ENCODE measurements around the gene GUCD1. TPM values are rescaled to one million over a fixed set of nuclear protein-coding genes. Genes with fewer than 3 reads are reported as not detected.

GUCD1 gene
- total and polyA plus RNA-seq, 12 donors = 75.4 to 162 (median 112) TPM

DNA sequence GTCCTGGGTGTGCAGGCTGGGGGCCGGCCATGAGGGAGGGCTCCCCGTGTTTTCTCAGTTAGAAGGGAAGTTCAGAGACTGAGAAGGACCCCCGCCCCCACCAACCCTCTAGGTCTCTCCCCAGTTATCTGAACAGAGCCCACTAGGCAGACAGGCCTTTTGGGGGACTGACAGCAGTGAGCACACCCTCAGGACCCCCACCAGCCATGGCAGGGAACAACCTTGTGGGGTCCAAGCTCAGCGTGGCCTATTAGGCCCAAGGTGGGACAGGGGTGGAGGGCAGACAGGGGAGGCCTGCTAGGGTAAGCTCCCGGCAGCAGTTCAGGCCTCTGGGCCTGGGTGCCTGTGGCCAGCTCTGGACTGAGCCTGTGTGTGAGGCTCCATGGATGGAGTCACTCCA lies 32.3 kb upstream of the GUCD1 start:
- Histone ChIP-seq H3K27ac (no peak overlapping the region), H3K36me3 (replicated peaks in 1 of 2) (no peaks in the 10 kb centered on the region), H3K27me3 (no peaks in the 10 kb centered on the region), H3K4me1 (replicated peaks in 1 of 2) (peaks cover 0 to under 1% of the 10 kb centered on the region in 2 donors), H3K9me3 (replicated peaks in 1 of 3) (no peaks in the 10 kb centered on the region), H3K4me3 (no peak overlapping the region)
- 82 to 89% (median 87%) methylated on average over 3 to 5 of the region's 5 CpGs for WGBS, 4 donors
- intact Hi-C loops (cut with DNase I) = no loop called here
- TF ChIP-seq CTCF (IDR thresholded peaks at IDR 0.05) = no peak
- no peak for TF ChIP-seq POLR2A (IDR thresholded peaks at IDR 0.05)
- no peak for DNase-seq

DNA sequence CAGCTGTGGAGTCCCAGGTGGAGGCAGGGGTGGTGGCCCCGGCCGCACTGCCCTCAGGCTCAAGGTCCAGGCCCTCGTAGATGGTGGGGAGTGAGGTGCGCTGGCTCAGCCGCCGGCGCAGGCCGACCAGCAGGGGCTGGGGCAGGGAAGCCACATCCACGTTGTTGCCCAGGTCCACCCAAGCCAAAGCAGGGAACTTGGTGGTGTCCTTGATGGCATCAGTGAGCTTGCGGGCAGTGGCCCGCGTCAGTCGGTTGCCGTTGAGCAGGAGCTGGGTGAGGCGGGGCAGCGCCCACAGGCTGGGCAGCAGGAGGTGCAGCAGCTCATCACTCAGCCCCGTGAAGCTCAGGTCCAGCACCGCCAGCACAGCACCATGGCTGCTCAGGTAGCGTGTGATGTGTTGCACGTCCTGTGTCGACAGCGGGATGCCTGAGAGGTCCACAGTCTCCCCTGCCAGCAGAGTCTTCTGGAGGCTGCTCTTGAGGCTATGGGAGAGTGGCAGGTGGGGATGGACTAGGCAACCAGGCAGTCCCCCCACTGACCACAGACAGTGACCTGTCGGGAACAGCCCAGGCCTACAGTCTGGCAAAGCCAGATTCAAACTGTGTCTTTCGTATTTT lies 31.1 kb upstream of the GUCD1 start:
- H3K27me3 ChIP-seq = no peaks in the 10 kb centered on the region
- no peaks in the 10 kb centered on the region for H3K9me3 ChIP-seq (replicated peaks in 1 of 3)
- TF ChIP-seq POLR2A (IDR thresholded peaks at IDR 0.05) = no peak
- TF ChIP-seq CTCF (IDR thresholded peaks at IDR 0.05) = no peak
- no peak for DNase-seq
- intact Hi-C loops (cut with DNase I) = no loop called here
- H3K4me1 ChIP-seq (replicated peaks in 1 of 2) = no peaks in the 10 kb centered on the region
- no peaks in the 10 kb centered on the region for H3K36me3 ChIP-seq (replicated peaks in 1 of 2)
- H3K4me3 ChIP-seq = no peak overlapping the region
- H3K27ac ChIP-seq = no peak overlapping the region
- 93 to 97% (median 95%) methylated on average over 4 to 24 of the region's 24 CpGs for WGBS, 4 donors

DNA sequence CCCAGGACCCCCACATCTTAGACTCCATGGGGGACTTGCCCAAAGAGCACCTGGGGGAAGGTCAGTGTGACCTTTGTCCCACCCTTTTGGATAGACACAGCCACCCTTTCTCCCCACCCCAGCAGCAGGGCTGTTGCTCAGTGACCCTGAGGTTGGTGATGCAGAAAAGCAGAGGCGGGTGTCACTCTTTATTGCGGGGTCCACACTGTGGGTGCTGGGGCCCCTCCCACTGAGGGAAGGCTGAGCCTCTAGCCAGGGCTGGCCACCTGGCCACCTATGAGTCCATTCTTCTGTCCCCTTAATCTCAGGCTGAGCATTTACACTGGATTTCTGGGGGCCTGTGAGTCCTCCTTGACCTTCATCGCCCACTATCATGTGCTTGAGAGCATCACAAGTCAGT lies 30.5 kb upstream of the GUCD1 start:
- no peak overlapping the region for H3K27ac ChIP-seq
- 95 to 100% (median 100%) methylated on average over 1 to 3 of the region's 3 CpGs for WGBS, 4 donors
- H3K9me3 ChIP-seq (replicated peaks in 1 of 3) = no peaks in the 10 kb centered on the region
- no peak for DNase-seq
- H3K4me3 ChIP-seq = no peak overlapping the region
- H3K4me1 ChIP-seq (replicated peaks in 1 of 2) = no peaks in the 10 kb centered on the region
- TF ChIP-seq POLR2A (IDR thresholded peaks at IDR 0.05) (no peak), CTCF (IDR thresholded peaks at IDR 0.05) (no peak)
- no peaks in the 10 kb centered on the region for H3K36me3 ChIP-seq (replicated peaks in 1 of 2)
- no peaks in the 10 kb centered on the region for H3K27me3 ChIP-seq
- intact Hi-C loops (cut with DNase I) = no loop called here

DNA sequence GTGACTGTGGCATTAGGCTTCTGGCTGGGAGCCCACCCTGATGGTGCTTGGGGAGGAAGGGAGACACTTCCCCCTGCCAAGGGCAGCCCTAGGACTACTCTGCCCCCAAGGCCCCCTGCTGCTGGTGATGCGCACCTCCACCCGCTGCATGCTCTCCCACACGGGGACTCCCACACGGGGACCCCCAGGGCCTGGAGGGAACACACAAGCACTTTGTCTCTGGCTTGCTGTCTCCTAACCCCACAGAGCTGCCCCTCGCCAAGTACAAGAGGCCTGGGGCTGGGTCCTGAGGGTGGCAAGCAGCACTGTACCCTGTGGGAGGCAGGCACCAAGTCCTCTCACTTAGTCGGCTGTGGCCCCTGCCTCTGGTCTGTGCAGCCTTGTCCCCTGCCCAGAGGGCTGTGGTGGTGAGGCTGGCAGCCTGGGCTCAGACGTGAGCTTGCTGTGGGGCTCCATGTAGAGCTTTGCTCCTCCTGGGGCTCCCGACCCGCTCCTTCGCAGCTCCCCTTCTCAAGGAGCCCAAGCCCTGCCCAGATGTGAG lies 30.0 kb upstream of the GUCD1 start:
- no peaks in the 10 kb centered on the region for H3K4me1 ChIP-seq (replicated peaks in 1 of 2)
- DNase-seq = no peak
- 77 to 97% (median 91%) methylated on average over 6 to 10 of the region's 10 CpGs for WGBS, 4 donors

More for the DNA sequence above, 30.0 kb upstream of the GUCD1 start:
- H3K27me3 ChIP-seq = no peaks in the 10 kb centered on the region
- H3K27ac ChIP-seq = no peak overlapping the region
- intact Hi-C loops (cut with DNase I) = no loop called here
- H3K4me3 ChIP-seq = no peak overlapping the region
- no peaks in the 10 kb centered on the region for H3K9me3 ChIP-seq (replicated peaks in 1 of 3)
- TF ChIP-seq POLR2A (IDR thresholded peaks at IDR 0.05) (no peak), CTCF (IDR thresholded peaks at IDR 0.05) (no peak)
- H3K36me3 ChIP-seq (replicated peaks in 1 of 2) = no peaks in the 10 kb centered on the region

Measured in adrenal gland (tissue), 12 donors.